T-helper 17 cell (primary cell): ENCODE results near the gene GPATCH3. TPM values are rescaled to one million over a fixed set of nuclear protein-coding genes. Genes with fewer than 3 reads are reported as not detected.
"Not testable (repeated sequence)": the region's sequence is repeated elsewhere in the genome, so short reads cannot be mapped to it uniquely, and the experiment has no call there.

Source experiments
- ATAC-seq: fragments of 150-1000 bp; cut with Tn5 transposase; 2 replicates; pipeline ENCODE4 v1.10.0; 2021; ENCODE audit warnings: mild to moderate bottlenecking, moderate library complexity
- DNase-seq, 3 donors: peaks; one replicate each; pipeline versions ENCODE4 v3.0.0 to v3.0.0-alpha.2; 2020 to 2021
- H3K9me3 ChIP-seq: one replicate; pipeline ENCODE4 v1.7.0; 2013; ENCODE audit warnings: low read length, mild to moderate bottlenecking; ENCODE audit not compliant: control insufficient read depth, poor library complexity, severe bottlenecking
- H3K27ac Mint-ChIP-seq: one replicate; pipeline ENCODE4 v1.8.0; 2022; ENCODE audit warnings: mild to moderate bottlenecking, moderate library complexity, mixed read lengths
- H3K27me3 Mint-ChIP-seq: one replicate; pipeline ENCODE4 v1.8.0; 2022; ENCODE audit warnings: mixed read lengths
- H3K36me3 Mint-ChIP-seq: one replicate; pipeline ENCODE4 v1.8.0; 2022; ENCODE audit warnings: low read depth, mixed read lengths
- H3K4me1 Mint-ChIP-seq: one replicate; pipeline ENCODE4 v1.8.0; 2022; ENCODE audit warnings: mild to moderate bottlenecking, mixed read lengths
- H3K4me3 Mint-ChIP-seq: one replicate; pipeline ENCODE4 v1.8.0; 2022; ENCODE audit warnings: mild to moderate bottlenecking, moderate library complexity, mixed read lengths
- total RNA-seq, 4 donors: library from RNA in 2 of 4; stranded (reverse) in 2 of 4; gene quantifications; one replicate each; pipeline ENCODE4 v1.2.3 and lab custom pipeline; 2022 to 2026

The GPATCH3 gene
- total RNA-seq, 2 donors from 2014 or later = 26.4 to 43.2 TPM

DNA sequence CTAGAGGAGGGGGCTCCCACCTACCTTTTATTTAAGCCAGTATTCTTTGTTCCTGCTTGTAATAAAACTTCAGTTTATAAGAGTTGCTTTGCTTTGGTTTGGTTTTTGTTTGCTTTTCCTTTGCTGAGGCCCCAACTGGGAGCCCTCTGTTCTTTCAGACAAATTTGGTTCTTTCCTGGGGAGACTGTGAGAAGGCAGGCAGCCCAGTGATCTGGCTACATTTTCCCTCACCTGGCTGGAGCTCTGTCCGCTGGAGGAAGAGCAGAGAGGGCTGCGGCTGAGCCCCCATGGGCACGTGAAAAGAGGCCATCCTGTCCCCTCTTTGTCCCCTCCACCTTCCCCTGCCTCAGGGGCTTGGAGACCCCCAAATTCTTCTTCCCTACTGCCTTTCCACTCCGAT is 44.6 kb downstream of the GPATCH3 start:
- H3K4me3 Mint-ChIP-seq = no peak overlapping the region
- peaks cover 4% of the 10 kb centered on the region for H3K4me1 Mint-ChIP-seq
- no peaks in the 10 kb centered on the region for H3K27me3 Mint-ChIP-seq
- peaks cover 4% of the 10 kb centered on the region for H3K36me3 Mint-ChIP-seq
- H3K9me3 ChIP-seq = no peaks in the 10 kb centered on the region
- no peak for DNase-seq
- ATAC-seq = no peak
- no peak overlapping the region for H3K27ac Mint-ChIP-seq

DNA sequence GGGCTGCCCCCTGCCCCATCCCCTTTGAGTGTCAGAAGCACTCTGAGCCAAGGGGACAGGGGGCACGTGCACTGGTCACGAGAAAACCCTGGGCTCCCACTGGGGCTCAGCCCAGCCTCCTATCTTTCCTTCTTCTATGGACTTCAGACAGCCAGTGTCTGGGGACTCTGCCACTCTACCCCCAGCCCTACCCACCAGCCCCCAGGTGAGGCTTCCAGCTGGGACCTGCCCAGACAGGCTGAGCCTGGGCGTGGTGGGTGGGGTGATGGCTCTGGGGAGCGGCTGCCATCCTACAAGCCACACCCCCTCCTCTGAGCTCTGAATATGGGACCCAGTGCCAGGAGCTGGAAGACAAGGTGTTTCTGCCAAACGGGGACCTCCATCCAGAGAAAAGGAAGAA is 45.4 kb downstream of the GPATCH3 start:
- H3K27me3 Mint-ChIP-seq = no peaks in the 10 kb centered on the region
- ATAC-seq (no peak), DNase-seq (no peak)
- no peaks in the 10 kb centered on the region for H3K9me3 ChIP-seq
- peaks cover 5% of the 10 kb centered on the region for H3K4me1 Mint-ChIP-seq
- peaks cover 4% of the 10 kb centered on the region for H3K36me3 Mint-ChIP-seq
- no peak overlapping the region for H3K27ac Mint-ChIP-seq
- H3K4me3 Mint-ChIP-seq = no peak overlapping the region

DNA sequence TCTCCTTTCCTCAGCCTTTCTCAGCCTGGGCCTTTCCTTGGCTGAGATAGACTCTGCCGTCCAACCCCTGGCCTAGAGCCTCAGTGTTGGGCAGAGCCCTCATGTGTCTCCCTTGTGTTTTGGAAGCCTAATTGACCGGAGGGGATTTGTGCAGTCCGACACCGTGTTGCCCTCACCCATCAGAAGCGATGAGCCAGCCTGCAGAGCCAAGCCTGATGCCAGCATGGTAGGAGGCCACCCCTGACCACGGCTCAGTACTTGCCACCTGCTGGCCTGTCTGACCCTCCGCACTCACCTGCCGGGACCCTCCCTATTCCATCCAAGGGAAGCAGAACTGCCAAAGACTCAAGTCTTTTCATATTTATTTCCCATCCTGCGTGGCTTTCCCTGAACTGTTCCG is 46.7 kb downstream of the GPATCH3 start:
- DNase-seq (no peak), ATAC-seq (no peak)
- H3K27ac Mint-ChIP-seq = peak overlapping the region; percentile 16
- H3K4me1 Mint-ChIP-seq = peaks cover 8% of the 10 kb centered on the region
- peak overlapping the region; percentile 45 for H3K4me3 Mint-ChIP-seq
- no peaks in the 10 kb centered on the region for H3K9me3 ChIP-seq
- peaks cover 4% of the 10 kb centered on the region for H3K36me3 Mint-ChIP-seq
- H3K27me3 Mint-ChIP-seq = no peaks in the 10 kb centered on the region

DNA sequence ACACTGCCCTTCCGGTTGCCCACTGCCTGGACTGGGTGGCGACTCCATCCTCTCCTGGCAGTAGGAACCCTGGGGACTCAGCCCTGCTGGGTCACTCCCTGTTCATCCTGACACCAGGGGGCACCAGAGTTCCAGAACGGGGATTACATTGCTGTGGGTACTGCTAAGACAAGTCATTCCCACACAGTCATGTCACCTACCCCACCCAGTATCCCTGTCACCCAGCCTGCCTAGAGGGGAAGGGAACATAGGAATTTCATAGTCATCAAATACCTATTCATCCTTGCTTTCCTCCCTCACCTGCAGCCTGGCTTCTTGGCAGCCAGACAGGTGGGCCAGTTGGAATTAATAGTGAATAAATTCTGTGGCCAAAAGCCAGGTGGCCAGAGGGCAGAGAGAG is 47.1 kb downstream of the GPATCH3 start:
- H3K9me3 ChIP-seq = no peaks in the 10 kb centered on the region
- DNase-seq (peak; percentile 53 to 80 (median 55)), ATAC-seq (peak; percentile 82)
- Mint-ChIP-seq H3K27me3 (no peaks in the 10 kb centered on the region), H3K4me3 (no peak overlapping the region), H3K27ac (peak overlapping the region; percentile 16), H3K36me3 (peaks cover 6% of the 10 kb centered on the region), H3K4me1 (peaks cover 8% of the 10 kb centered on the region)

DNA sequence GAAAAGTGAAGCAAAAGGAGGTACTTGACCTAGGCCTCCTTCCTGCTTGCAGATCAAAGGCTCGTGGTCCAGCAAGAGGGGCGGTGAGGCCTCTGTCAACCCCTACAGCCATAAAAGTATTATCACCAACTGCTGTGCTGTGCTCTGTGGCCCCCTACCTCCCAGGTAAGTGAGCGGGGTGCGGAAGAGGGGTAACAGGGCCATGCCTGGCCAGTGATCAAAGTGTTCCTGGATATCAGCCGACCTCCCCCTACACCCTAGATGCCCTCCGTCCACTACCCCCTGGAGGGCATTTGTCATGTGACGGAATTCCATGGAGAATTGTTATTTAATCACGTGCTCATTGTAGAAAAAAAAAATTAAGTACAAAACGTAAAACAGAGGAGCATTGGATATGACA is 47.6 kb downstream of the GPATCH3 start:
- H3K36me3 Mint-ChIP-seq = peaks cover 8% of the 10 kb centered on the region
- DNase-seq = no peak
- H3K9me3 ChIP-seq = no peaks in the 10 kb centered on the region
- H3K27ac Mint-ChIP-seq = peak overlapping the region; percentile 16
- H3K27me3 Mint-ChIP-seq = no peaks in the 10 kb centered on the region
- H3K4me3 Mint-ChIP-seq = no peak overlapping the region
- H3K4me1 Mint-ChIP-seq = peaks cover 8% of the 10 kb centered on the region
- no peak for ATAC-seq

DNA sequence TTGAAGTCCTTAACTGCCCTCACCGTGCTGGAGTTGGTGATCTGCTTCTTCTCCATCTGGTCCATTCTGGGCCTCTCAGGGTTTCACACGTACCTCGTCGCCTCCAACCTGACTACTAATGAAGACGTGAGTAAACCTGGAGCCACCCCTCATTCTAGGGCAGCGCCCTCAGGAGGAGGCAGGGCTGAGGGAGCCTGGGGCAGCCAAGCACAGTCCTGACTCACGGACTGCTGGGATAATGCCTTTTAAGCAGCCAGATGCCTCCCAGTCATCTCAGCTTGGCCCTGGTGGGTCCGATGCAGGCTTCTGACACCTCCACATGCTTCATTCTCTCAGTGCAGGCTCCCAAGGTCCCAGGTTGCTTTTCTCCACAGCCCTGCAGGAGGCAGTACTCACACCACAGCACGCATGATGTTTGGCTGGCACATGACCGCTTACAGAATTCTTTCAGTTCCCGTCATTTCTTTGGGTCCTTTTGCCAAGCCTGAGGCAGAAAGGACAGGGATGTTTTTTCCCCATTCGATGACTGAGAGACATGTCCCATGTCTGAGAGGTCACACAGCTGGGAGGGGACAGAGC is 49.1 kb downstream of the GPATCH3 start:
- Mint-ChIP-seq H3K4me1 (peaks cover 8% of the 10 kb centered on the region), H3K4me3 (no peak overlapping the region), H3K36me3 (peaks cover 11% of the 10 kb centered on the region), H3K27me3 (no peaks in the 10 kb centered on the region), H3K27ac (no peak overlapping the region)
- no peak for DNase-seq
- no peak for ATAC-seq
- no peaks in the 10 kb centered on the region for H3K9me3 ChIP-seq

DNA sequence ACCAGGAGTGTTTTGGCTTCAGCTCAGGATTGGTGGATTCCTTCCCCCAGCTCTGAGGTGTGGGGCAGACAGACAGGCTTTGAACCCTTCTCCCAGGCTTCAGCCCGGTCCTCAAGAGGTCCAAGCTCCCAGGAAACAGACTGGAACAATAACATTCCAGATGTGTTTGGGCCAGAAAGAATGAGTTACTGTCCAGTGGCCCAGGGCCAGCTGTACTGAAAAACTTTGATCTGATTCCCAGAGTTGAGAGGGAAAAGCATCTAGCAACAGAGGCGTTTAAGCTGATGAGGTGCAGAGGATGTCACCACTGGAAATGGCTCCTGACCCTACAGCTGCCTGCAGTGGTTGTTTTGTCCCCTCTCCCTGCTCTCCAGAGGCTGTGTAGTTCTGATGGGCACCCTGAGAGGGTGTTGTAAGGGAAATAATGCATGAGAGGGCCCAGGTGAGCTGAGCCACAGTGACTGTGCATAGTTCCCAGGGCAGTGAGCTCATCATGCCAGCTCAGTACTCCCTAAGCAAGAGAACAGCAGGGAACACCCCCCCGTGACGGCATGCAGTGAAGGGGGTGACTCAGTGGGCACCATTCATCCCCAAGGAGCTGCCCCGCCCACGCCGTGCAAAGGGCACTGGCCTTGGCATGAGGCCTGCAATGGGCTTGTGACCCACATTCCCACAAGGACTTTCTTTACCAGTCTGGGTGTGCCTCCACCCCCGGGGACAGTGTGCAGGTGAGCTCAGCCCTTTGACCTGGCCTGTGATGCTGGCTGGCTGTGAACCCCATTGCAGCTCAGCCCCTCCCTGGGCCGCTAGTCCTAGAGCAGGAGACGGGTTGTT is 51.1 kb downstream of the GPATCH3 start:
- no peaks in the 10 kb centered on the region for H3K27me3 Mint-ChIP-seq
- H3K27ac Mint-ChIP-seq = no peak overlapping the region
- peaks cover 11% of the 10 kb centered on the region for H3K36me3 Mint-ChIP-seq
- ATAC-seq (no peak), DNase-seq (no peak)
- no peaks in the 10 kb centered on the region for H3K9me3 ChIP-seq
- H3K4me3 Mint-ChIP-seq = no peak overlapping the region
- H3K4me1 Mint-ChIP-seq = peaks cover 8% of the 10 kb centered on the region

DNA sequence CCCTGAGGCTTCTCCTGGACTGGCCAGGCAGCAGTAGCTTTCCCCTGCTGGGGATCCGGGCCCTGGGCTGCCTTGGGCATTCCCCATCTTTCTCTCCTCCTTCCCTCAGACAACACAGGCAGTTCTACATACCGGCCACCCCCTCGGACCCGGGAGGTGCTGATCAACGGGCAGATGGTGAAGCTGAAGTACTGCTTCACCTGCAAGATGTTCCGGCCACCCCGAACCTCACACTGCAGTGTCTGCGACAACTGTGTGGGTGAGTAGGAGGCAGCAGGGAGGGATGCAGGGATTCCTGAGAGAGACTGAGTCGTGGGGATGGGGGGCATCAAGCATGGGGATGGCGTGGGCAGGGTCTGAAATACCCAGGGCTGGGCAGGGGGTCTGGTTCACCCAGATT is 51.8 kb downstream of the GPATCH3 start:
- DNase-seq (no peak), ATAC-seq (no peak)
- Mint-ChIP-seq H3K4me1 (peaks cover 8% of the 10 kb centered on the region), H3K4me3 (no peak overlapping the region), H3K27ac (peak overlapping the region; percentile 60), H3K27me3 (no peaks in the 10 kb centered on the region), H3K36me3 (peaks cover 11% of the 10 kb centered on the region)
- no peaks in the 10 kb centered on the region for H3K9me3 ChIP-seq

DNA sequence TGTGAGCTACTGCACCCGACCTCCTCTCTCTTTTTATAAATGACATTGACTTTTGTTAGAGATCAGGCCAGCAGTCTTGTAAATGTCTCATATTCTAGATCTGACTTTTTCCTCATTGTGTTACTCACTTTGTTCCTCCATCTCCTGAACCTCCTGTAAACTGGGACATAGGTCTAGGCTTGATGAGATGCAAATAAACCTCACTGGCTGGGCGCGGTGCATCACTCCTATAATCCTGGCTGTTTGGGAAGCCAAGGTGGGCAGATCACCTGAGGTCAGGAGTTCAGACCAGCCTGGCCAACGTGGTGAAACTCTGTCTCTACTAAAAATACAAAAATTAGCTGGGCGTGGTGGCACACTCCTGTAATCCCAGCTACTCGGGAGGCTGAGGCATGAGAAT is 52.4 kb downstream of the GPATCH3 start:
- DNase-seq, H3K9me3 ChIP-seq, ATAC-seq, H3K4me1 Mint-ChIP-seq, H3K27me3 Mint-ChIP-seq: not testable (repeated sequence)
- H3K36me3 Mint-ChIP-seq = peaks cover 11% of the 10 kb centered on the region
- peak overlapping the region; percentile 9 for H3K4me3 Mint-ChIP-seq
- peak overlapping the region; percentile 60 for H3K27ac Mint-ChIP-seq

DNA sequence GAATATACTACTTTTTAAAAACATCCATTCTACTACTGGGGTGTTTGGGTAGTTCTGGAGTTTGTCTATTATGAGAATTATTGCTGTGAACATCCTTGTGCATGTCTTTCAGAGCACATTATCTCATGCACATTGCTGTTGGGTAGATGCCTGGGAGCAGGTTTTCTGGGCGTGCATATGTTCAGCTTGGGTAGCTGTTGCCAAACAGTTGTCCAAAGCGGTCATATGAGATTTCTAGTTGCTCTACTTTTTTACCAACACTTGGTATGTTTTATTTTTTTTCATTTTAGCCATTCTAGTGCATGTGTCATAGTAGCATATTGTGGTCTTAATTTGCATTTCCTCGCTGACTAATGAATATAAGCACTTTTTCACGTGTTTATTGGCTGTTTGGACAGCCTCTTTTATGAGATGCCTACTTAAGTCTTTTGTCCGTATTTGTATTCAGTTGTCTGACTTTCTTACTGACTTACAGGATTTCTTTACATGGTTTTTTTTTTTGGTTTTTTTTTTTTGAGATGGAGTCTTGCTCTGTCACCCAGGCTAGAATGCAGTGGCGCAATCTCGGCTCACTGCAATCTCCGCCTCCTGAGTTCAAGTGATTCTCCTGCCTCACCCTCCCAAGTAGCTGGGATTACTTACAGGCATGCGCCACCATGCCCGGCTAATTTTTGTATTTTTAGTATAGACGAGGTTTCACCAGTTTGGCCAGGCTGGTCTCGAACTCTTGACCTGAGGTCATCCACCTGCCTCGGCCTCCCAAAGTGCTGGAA is 55.7 kb downstream of the GPATCH3 start:
- no peak for DNase-seq
- Mint-ChIP-seq H3K27me3 (no peaks in the 10 kb centered on the region), H3K4me3 (no peak overlapping the region), H3K27ac (peak overlapping the region; percentile 49), H3K4me1 (peaks cover 2% of the 10 kb centered on the region), H3K36me3 (peaks cover 7% of the 10 kb centered on the region)
- ATAC-seq = no peak
- no peaks in the 10 kb centered on the region for H3K9me3 ChIP-seq

Other genes with a start within 250 kb of the GPATCH3 start
- 100 to 1,000 TPM; 134 to 136 TPM for gene ARID1A, start 204.5 kb downstream of the GPATCH3 start, total RNA-seq
- gene PIGV, start 112.5 kb downstream of the GPATCH3 start, total RNA-seq = 10 to 100 TPM; 12.0 to 14.3 TPM
- 10 to 100 TPM; 70.2 to 71.2 TPM for gene ZDHHC18, start 73.8 kb downstream of the GPATCH3 start, total RNA-seq
- gene SFN, start 37.3 kb downstream of the GPATCH3 start, total RNA-seq = 1 to 10 TPM; 1.3 TPM
- 10 to 100 TPM; 29.1 to 41.9 TPM for gene GPN2, start 10.2 kb downstream of the GPATCH3 start, total RNA-seq
- not detected for gene NR0B2, start 13.5 kb upstream of the GPATCH3 start, total RNA-seq
- gene NUDC, start 21.3 kb upstream of the GPATCH3 start, total RNA-seq = 10 to 100 TPM; 41.8 to 43.0 TPM
- gene KDF1, start 60.0 kb upstream of the GPATCH3 start, total RNA-seq = 1 to 10 TPM in 1 of 2 donors, under 1 TPM in 1; 0.62 to 1.3 TPM
- gene TRNP1, start 93.2 kb upstream of the GPATCH3 start, total RNA-seq = under 1 TPM in 1 of 2 donors, not detected in 1; 0.22 TPM
- not detected for gene TENT5B, start 112.4 kb upstream of the GPATCH3 start, total RNA-seq